Measurements from ENCODE around the gene ITSN1. TPM values are rescaled to one million over a fixed set of nuclear protein-coding genes. Genes with fewer than 3 reads are reported as not detected.
A peak's percentile ranks its signal among the peaks of the same experiment; 100 is the strongest.
"Not testable (repeated sequence)": the region's sequence is repeated elsewhere in the genome, so short reads cannot be mapped to it uniquely, and the experiment has no call there.

Gene ITSN1
- total RNA-seq (2014; rRNA removed), result 18.9 and 35.2 TPM in 2 replicates
- 20.0 TPM for polyA plus RNA-seq (2012)

GRCh38 chr21:33642027-33642895 lies at the start of gene ITSN1:
TSS of gene ITSN1 (plus strand) at chr21:33642501. CDS start at chr21:33718829, 76,328 bp downstream.
- peak; percentile 100 for DNase-seq (ENCODE audit: low read depth)

- DNase-seq (ENCODE audit: low read depth), result no peak
These were observed 44.2 kb upstream of the ITSN1 start for GRCh38 chr21:33598051-33598450.

DNA sequence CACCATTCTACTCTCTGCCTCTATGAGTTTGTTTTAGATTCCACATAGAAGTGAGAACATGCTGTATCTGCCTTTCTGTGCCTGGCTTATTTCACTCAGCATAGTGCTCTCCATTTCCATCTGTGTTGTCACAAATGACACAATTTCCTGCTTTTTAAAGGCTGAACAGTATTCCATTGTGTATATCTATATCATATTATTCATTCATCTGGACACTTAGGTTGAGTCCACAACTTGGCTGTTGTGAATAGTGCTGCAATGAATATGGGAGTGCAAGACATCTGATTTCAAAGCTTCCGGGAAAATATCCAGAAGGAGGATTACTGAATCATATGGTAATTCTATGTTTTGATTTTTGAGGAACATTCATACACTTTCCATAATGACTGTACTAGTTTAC lies 33.7 kb upstream of the ITSN1 start:
- DNase-seq (ENCODE audit: low read depth), result no peak

DNA sequence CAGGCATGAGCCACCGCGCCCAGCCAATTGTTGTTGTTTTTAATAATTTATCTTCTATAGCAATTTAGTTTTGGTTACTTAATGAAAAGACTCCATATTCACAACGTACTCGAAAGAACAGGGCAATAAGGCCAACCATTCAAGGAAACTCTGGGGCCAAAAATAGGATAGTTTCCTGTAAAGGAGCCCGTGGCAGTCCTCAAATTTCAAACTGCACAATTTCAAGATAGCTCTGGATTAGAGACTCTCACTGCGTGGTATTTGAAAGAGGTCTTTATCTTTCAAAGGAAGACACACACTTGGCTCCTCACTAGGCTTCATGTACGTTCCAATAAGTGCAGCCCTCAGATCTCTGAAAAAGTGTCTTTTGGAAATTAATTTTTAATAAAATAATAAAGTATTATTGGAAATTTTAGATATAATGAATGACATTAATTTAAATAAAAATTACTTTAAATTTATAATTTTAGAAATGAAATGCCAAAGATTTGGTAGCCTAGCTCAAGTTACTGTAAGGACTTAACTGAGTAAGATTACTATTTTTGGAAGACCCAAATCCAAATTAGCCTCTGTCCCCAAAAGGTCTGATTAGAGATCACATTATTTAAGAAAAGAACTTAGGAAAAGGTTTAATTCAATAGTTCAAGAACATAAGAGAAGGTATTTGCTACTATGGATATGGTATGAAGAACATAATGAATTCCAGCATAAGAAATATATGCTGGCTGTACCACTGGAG lies 31.1 kb upstream of the ITSN1 start:
- no peak for DNase-seq (ENCODE audit: low read depth)

DNA sequence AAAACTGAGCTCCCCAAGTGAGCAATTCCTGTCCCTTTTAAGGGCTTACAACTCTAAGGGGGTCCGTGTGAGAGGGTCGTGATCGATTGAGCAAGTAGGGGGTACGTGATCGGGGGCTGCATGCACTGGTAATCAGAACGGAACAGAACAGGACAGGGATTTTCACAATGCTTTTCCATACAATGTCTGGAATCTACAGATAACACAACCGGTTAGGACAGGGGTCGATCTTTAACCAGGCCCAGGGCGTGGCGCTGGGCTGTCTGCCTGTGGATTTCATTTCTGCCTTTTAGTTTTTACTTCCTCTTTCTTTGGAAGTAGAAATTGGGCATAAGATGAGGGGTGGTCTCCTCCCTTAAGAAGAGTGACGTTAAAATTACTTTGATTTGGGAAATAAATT lies 24.7 kb upstream of the ITSN1 start:
- DNase-seq (ENCODE audit: low read depth), result not testable (repeated sequence)

DNA sequence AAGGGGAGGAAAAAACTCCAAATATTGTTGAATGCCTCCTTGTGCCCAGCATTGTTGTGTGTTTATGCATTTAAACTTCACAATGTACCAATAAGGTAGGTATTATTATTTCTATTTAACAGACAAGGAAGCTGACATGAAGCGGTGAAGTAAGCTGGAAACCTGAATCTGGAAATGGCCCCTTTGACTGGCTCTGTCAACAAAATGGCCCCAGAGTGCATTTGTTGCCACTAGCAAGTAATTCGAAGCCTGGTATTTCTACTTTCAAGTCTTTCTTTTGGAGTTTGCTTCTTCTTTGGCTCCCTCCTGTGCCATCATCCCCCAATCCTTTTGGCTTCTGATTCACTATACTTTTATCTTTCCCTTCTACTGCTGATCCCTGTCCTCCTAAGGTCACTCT lies 23.9 kb upstream of the ITSN1 start:
- no peak for DNase-seq (ENCODE audit: low read depth)

DNA sequence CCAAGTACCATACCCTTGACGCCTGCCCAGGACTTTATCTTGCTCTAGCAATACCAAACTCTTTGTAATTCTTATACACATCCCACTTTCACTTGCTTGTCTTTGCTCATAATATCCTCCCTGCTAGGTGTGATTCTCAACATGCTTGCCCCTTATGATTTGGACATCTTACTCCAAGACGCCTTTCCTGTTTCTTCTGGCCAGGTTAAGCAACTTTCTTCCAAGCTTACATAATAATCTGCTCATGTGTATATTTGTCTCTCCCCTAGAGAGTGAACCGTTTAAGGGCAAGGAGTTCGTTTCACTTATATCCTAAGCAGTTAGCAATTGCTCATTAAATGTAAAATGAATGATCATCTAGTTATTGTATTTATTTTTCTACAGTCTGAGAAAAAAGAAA lies 22.6 kb upstream of the ITSN1 start:
- DNase-seq (ENCODE audit: low read depth), result no peak

DNA sequence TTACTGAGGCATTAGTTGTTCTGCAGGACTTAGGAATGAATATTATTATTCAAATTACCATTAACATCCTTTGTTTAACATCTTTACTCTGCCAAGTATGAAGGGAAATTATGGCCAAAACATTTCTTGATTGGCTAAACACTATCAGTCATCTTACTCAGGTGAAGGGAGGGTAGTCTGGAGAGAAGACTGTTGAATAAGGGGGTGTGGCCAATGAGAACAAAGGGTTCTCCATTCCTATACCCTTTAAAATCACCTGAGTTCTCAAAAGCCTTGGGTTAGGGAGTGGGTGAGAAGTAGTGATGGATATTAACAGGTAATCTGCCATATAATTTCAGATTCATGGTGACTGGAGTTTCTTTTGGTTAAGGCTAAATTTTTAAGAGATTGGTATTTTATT lies 20.0 kb upstream of the ITSN1 start:
- DNase-seq (ENCODE audit: low read depth), result no peak

- not testable (repeated sequence) for DNase-seq (ENCODE audit: low read depth)
These were observed 16.1 kb upstream of the ITSN1 start for GRCh38 chr21:33626151-33626550.

DNA sequence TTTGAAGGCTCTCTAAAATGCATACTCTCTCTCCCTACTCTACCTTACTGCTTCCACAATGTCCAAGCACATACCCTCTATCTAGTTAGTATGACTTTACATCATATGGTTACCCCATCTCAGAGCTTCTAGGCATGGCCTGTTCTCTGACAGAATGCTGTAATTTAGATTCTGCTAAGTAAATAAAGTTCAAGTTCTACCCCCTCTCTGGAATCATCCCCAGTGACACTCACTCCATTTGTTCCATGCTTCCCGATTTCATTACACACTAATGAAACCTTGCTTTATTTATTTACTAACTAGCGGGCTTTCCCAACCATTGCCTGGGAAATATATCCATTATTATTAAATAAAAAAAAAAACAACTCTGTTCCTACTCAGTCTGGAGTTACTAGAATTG lies 8.0 kb upstream of the ITSN1 start:
- DNase-seq (ENCODE audit: low read depth), result no peak

DNA sequence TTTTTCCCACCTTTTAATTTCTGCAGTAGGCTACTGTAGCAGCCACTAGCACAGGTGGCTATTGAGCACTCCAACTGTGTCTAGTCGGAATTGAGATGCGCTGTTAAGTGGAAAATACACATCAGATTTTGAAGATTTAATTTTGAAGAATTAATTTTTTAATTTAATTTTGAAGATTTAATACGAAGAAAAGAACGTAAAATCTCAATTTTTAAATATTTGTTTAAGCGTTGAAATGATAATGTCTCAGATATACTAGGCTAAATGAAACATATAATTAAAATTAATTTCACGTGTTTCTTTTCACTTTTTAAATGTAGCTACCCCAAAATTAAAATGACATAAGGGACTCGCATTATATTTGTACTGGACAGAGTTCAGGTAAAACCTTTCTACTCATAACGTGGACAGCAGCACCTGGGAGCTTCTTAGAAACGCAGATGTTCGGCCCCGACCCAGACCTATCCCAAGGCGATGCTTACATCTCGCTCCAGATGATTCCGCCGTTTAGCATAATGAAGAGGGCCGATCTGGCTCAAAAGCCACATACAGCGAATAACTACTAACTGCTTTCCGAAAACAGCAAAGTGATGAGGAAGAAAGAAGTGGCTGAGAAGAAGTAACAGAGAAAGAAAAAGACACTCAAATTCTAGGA lies 1.5 kb upstream of the ITSN1 start:
- DNase-seq (ENCODE audit: low read depth), result peak; percentile 14

DNA sequence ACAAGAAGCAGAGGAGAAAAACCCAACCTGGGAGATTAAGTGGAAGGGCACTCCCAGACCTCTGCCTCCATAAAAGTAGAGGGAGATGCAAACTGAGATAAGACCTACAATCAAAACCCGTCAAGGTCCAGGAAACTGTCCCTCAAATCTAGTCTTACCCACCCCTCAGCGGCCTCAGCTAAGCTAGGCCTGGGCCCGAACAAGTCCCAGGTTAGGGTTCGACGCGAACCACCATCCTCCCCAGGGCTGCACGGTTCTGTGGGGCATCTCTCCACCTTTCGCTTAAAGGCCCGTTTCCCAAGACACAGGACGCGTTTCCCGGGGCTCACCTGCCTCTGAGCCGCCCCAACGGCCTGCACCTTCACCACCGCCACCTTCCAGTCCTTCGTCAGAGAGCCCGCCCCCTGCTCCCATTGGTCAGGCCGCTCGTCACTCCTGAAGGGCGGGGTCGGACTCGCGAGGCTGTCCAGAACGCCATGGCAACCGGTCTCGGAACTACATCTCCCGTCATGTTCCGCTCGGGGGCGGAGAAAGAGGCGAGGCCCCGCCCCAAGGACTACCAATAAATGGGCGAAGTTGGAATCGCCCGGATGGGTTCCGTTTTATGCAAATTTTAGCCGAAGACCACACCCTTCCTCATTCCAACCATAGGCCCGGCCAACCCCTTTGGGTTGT lies 812 bp upstream of the ITSN1 start, which contains the start of gene CRYZL1:
CRYZL1 (minus strand) TSS at position 390 of the 675 bp plus-strand sequence. CDS start 10,190 bp downstream, outside the sequence.
- peak; percentile 99 for DNase-seq (ENCODE audit: low read depth)

- DNase-seq (ENCODE audit: low read depth), result peak; percentile 41
These were observed 776 bp downstream of the ITSN1 start for GRCh38 chr21:33642896-33643657.

DNA sequence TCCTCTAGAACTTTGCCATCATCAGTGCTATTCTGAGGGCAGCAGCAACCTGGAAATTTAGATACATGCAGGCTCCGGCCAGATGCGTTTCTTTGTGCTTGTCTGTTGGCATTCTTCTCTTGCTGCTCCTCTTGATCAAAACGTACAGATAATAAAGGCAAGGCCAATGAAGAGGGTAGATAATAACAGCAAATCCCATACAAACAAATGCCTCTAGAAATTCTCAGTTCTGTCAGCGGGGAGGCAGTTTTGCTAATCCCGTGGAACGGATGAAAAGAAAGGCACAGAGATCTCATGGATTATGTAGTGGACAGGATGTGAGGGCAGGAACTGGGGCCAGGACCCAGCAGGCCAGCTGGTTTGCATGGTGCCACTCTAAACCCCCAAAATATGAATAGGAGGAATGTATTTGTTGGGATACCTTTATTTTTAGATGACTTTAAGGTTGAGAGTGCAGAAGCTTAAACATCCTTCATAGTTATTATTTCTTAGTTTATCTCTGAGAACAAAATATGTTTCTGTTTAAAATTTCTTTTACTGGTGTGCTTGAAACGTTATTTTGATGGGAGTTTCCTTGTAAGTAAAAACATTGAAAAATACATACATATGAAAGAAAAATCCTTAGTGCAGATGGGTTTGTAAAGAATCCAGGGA lies 1.5 kb downstream of the ITSN1 start:
- peak; percentile 42 for DNase-seq (ENCODE audit: low read depth)

- peak; percentile 43 for DNase-seq (ENCODE audit: low read depth)
These were observed 2.2 kb downstream of the ITSN1 start for GRCh38 chr21:33644383-33645074.

DNA sequence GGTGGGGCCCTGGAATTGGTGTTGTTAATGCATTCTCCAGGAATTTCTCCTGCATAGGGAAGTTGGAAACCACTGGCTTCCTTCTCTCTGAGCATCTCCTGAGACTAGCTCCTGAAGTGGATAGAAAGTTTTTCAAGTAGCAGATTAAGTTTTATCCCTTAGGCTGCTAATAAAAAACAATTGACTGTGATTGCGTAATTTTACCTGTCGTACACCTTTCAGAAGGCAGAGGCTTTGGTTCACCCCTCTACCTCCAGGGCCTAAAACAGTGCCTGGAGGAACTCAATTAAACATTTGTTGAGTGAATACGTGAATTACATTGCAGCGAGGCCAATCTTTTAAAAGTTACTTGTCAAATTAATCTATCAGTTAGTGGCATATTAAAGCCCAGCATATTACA lies 3.4 kb downstream of the ITSN1 start:
- no peak for DNase-seq (ENCODE audit: low read depth)

DNA sequence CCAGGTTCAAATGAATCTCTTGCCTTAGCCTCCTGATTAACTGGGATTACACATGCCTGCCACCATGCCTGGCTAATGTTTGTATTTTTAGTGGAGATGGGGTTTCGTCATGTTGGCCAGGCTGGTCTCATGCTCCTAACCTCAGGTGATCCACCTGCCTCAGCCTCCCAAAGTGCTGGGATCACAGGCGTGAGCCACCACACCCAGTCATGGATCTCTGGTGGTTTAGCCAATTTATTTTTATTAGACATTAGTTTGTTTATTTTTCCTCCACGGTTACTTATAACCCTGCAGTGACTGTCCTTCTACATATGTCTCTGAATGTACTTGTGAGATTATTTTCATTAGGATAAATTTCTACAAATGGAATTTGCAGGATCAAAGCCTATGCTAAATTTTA lies 5.3 kb downstream of the ITSN1 start:
- DNase-seq (ENCODE audit: low read depth), result no peak

- DNase-seq (ENCODE audit: low read depth), result no peak
These were observed 6.3 kb downstream of the ITSN1 start for GRCh38 chr21:33648555-33648954.

DNA sequence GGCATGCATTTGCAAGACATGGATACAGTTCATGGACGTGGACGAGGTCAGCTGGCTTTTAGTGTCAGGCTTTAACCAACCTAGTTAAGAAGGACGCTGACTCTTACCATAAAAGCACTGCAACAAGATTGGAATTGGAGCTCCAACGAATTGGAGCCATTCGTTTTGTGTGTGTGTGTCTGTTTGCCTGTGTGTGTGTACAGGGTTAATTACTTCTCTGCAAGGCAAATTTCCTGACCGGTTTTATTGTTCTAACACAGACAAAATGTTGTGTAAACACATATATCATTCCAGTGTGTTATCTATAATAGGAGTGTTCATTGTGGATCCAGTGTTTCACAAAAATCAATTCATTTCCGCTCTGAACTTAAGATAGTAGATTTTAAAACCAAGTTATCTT lies 7.9 kb downstream of the ITSN1 start:
- DNase-seq (ENCODE audit: low read depth), result no peak

All from LHCN-M2 (cell line).